Activated T-helper 17 cell treated with anti-CD3 and anti-CD28 coated beads, Interleukin-2, amount 50 U/mL, for 72 hours (primary cell): ENCODE results near the gene LRCH3. TPM values are rescaled to one million over a fixed set of nuclear protein-coding genes. Genes with fewer than 3 reads are reported as not detected.
A peak's percentile ranks its signal among the peaks of the same experiment; 100 is the strongest.

Source experiments
- ATAC-seq: fragments of 150-1000 bp; cut with Tn5 transposase; replicated peaks from 2 replicates; pipeline ENCODE4 v1.10.0; 2021; ENCODE audit warnings: mild to moderate bottlenecking, moderate library complexity
- H3K27ac Mint-ChIP-seq: one replicate; pipeline ENCODE4 v1.8.0; 2022; ENCODE audit warnings: mixed read lengths
- H3K27me3 Mint-ChIP-seq: one replicate; pipeline ENCODE4 v1.8.0; 2022; ENCODE audit warnings: mixed read lengths
- H3K36me3 Mint-ChIP-seq: one replicate; pipeline ENCODE4 v1.8.0; 2022; ENCODE audit warnings: low read depth, mild to moderate bottlenecking, mixed read lengths
- H3K4me1 Mint-ChIP-seq: one replicate; pipeline ENCODE4 v1.8.0; 2022; ENCODE audit warnings: mixed read lengths
- H3K4me3 Mint-ChIP-seq: one replicate; pipeline ENCODE4 v1.8.0; 2022; ENCODE audit warnings: mild to moderate bottlenecking, mixed read lengths
- H3K9me3 Mint-ChIP-seq: one replicate; pipeline ENCODE4 v1.8.0; 2022; ENCODE audit warnings: mixed read lengths
- total RNA-seq, 2 donors: library from RNA; stranded (reverse); gene quantifications; one replicate each; pipeline ENCODE4 v1.2.3, GENCODE V29; 2022

The LRCH3 gene
- total RNA-seq, 2 donors from 2014 or later, result 59.2 to 62.8 TPM

DNA sequence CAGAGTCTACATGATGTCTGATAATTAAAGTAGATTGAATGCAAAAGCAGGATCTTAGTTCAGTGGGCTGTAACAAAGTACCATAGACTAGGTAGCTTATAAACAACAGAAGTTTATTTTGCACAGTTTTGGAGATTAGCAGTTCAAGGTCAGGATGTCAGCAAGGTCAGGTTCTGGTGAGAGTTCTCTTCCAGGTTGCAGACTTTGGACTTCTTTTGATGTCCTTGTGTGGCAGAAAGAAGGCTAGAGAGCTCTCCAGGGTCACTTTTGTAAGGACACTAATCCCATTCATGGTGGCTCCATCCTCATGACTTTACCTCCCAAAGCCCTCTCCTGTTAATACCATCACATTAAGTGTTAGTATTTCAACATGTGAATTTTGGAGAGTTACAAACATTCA is 29.3 kb upstream of the LRCH3 start:
- Mint-ChIP-seq H3K36me3 (peaks cover 33% of the 10 kb centered on the region), H3K27me3 (no peaks in the 10 kb centered on the region), H3K9me3 (no peaks in the 10 kb centered on the region), H3K27ac (no peak overlapping the region), H3K4me1 (no peaks in the 10 kb centered on the region), H3K4me3 (no peak overlapping the region)
- no peak for ATAC-seq

- ATAC-seq, result no peak
- H3K9me3 Mint-ChIP-seq, result no peaks in the 10 kb centered on the region
- H3K36me3 Mint-ChIP-seq, result peaks cover 90% of the 10 kb centered on the region
- H3K4me1 Mint-ChIP-seq, result no peaks in the 10 kb centered on the region
- H3K27me3 Mint-ChIP-seq, result no peaks in the 10 kb centered on the region
- peak overlapping the region; percentile 3 for H3K27ac Mint-ChIP-seq
- H3K4me3 Mint-ChIP-seq, result no peak overlapping the region
These were observed 15.7 kb upstream of the LRCH3 start for GRCh38 chr3:197775317-197775716.

DNA sequence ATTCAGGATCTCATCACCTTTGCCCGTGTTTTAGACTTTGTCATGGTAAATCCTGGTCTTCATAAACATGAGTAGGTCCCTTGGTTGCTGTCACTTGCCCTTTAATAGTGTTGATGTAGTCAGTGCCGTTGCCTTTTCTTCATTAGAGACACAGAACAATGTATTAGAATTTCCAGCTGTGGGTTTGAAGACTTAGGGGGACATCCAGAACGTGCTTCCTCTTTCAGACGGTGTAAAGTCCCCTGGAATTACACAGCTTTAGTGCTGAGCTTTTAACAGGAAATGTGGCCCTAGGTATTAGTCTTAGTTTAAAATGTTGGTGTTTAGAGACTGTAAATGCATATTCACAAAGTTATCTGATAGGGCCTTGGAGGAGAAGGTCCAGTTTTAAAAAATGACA is 8.8 kb upstream of the LRCH3 start:
- Mint-ChIP-seq H3K36me3 (peaks cover 69% of the 10 kb centered on the region), H3K4me3 (no peak overlapping the region), H3K27me3 (no peaks in the 10 kb centered on the region), H3K9me3 (no peaks in the 10 kb centered on the region), H3K27ac (no peak overlapping the region), H3K4me1 (no peaks in the 10 kb centered on the region)
- no peak for ATAC-seq

GRCh38 chr3:197784019-197784585 is 7.0 kb upstream of the LRCH3 start:
- no peak overlapping the region for H3K27ac Mint-ChIP-seq
- H3K36me3 Mint-ChIP-seq, result peaks cover 51% of the 10 kb centered on the region
- no peak for ATAC-seq
- no peaks in the 10 kb centered on the region for H3K27me3 Mint-ChIP-seq
- no peaks in the 10 kb centered on the region for H3K4me1 Mint-ChIP-seq
- H3K9me3 Mint-ChIP-seq, result no peaks in the 10 kb centered on the region
- no peak overlapping the region for H3K4me3 Mint-ChIP-seq

- Mint-ChIP-seq H3K4me1 (peaks cover 4% of the 10 kb centered on the region), H3K4me3 (no peak overlapping the region), H3K27ac (no peak overlapping the region), H3K27me3 (no peaks in the 10 kb centered on the region), H3K9me3 (no peaks in the 10 kb centered on the region), H3K36me3 (peaks cover 32% of the 10 kb centered on the region)
- ATAC-seq, result no peak
These were observed 3.6 kb upstream of the LRCH3 start for GRCh38 chr3:197787412-197787811.

- ATAC-seq, result no peak
- Mint-ChIP-seq H3K36me3 (peaks cover 16% of the 10 kb centered on the region), H3K27me3 (no peaks in the 10 kb centered on the region), H3K27ac (no peak overlapping the region), H3K9me3 (no peaks in the 10 kb centered on the region), H3K4me1 (peaks cover 10% of the 10 kb centered on the region), H3K4me3 (no peak overlapping the region)
These were observed 1.7 kb upstream of the LRCH3 start for GRCh38 chr3:197789309-197789708.

GRCh38 chr3:197790033-197790432 is 1.0 kb upstream of the LRCH3 start:
- Mint-ChIP-seq H3K4me3 (peak overlapping the region; percentile 97), H3K4me1 (peaks cover 10% of the 10 kb centered on the region), H3K27ac (peak overlapping the region; percentile 98), H3K36me3 (peaks cover 13% of the 10 kb centered on the region), H3K27me3 (no peaks in the 10 kb centered on the region), H3K9me3 (no peaks in the 10 kb centered on the region)
- ATAC-seq, result no peak

DNA sequence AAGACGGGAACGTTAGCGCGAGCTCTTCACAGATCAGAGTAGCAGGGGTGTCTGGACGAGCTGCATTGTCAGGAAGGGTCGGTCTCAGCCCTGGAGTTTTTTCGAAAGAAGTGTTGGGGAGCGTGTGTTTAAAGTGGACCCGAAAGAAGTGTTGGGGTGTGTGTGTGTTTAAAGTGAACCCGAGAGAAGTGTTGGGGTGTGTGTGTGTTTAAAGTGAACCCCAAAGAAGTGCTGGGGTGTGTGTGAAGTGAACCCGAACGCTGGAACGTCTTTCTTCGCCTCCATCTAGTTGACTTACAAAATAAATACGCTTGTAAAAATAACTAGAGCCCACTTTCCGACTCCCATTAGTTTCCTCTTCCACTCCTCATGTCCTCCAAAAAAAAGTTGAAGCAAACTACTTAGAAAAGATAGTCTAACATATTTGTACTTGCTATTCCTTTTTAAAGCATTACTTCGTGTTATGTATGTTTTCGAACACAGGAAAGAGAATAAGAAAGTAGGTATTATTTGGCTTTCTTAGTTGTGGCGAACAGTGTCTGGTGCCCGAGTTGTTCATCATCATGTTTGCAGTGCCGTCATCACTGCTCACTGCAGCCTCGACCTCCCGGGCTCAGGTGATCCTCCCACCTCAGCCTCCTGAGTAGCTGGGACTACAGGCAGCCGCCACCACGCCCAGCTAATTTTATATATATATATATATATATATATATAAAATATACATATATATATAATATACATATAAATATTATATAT is 1.0 kb downstream of the LRCH3 start:
- Mint-ChIP-seq H3K4me3 (peak overlapping the region; percentile 97), H3K27ac (peak overlapping the region; percentile 98), H3K36me3 (peaks cover 13% of the 10 kb centered on the region), H3K9me3 (no peaks in the 10 kb centered on the region), H3K4me1 (peaks cover 18% of the 10 kb centered on the region), H3K27me3 (no peaks in the 10 kb centered on the region)
- ATAC-seq, result peak; percentile 42

DNA sequence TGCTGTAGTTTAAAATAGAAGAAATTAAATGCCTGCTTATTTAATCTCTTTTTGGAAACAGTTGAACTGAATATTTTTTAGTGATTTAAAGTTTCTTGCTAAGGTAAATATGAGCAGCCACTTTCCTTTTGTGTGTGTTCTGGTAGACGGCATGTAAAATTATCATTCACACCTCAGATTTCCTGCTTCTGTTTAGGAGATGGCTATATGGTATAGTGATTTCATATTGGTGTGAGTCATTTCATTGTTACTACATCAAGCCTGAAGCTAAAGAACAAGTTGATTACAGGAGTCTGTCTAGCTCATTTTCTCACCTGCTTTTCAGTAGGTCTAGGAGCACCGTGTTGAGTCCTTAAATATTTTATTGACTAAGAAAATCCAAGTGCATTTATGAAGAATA is 2.2 kb downstream of the LRCH3 start:
- peak overlapping the region; percentile 97 for H3K4me3 Mint-ChIP-seq
- H3K27me3 Mint-ChIP-seq, result no peaks in the 10 kb centered on the region
- peaks cover 13% of the 10 kb centered on the region for H3K36me3 Mint-ChIP-seq
- ATAC-seq, result peak; percentile 73
- H3K4me1 Mint-ChIP-seq, result peaks cover 25% of the 10 kb centered on the region
- peak overlapping the region; percentile 66 for H3K27ac Mint-ChIP-seq
- no peaks in the 10 kb centered on the region for H3K9me3 Mint-ChIP-seq

DNA sequence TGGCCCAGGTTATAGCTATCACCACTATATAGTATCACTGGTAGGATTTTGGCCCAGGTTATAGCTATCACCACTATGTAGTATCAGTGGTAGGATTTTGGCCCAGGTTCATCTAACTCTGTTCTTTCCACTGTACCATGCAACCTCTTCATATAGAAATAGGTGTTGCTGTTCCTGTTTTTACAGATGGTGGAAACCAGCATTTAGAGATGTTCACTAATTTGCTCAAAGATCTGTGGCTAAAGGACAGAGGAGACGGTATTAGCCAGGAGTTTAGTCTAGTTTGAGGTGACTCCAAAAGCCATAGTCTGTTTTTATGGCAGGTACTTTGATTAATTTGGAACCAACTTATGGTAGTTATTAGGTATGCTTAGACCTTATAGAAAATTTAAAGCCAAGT is 3.1 kb downstream of the LRCH3 start:
- no peaks in the 10 kb centered on the region for H3K27me3 Mint-ChIP-seq
- peaks cover 13% of the 10 kb centered on the region for H3K36me3 Mint-ChIP-seq
- peaks cover 34% of the 10 kb centered on the region for H3K4me1 Mint-ChIP-seq
- no peaks in the 10 kb centered on the region for H3K9me3 Mint-ChIP-seq
- no peak for ATAC-seq
- H3K4me3 Mint-ChIP-seq, result peak overlapping the region; percentile 97
- H3K27ac Mint-ChIP-seq, result no peak overlapping the region

DNA sequence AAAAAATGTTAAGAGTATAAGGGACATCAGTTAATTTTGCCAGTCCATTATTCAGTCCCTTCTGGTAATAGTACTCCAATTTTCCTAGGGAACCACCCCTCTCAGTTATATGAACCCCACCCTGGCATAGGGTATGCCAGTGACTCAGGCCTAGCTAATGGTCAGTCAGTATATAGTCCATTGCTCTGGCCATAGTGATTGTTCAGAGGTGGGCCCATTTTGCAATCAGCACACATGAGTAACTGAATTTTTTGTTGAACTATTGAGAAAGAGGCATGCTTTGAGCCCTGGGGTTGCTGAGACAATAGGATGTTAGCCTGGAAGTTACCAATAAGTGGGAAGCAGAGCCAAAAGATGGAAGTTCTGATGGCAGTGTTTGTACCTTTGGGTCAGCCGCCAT is 4.1 kb downstream of the LRCH3 start:
- H3K27me3 Mint-ChIP-seq, result no peaks in the 10 kb centered on the region
- no peaks in the 10 kb centered on the region for H3K9me3 Mint-ChIP-seq
- H3K27ac Mint-ChIP-seq, result no peak overlapping the region
- ATAC-seq, result no peak
- H3K4me3 Mint-ChIP-seq, result no peak overlapping the region
- peaks cover 13% of the 10 kb centered on the region for H3K36me3 Mint-ChIP-seq
- peaks cover 30% of the 10 kb centered on the region for H3K4me1 Mint-ChIP-seq

- Mint-ChIP-seq H3K27ac (no peak overlapping the region), H3K4me1 (peaks cover 33% of the 10 kb centered on the region), H3K27me3 (no peaks in the 10 kb centered on the region), H3K4me3 (no peak overlapping the region), H3K36me3 (peaks cover 8% of the 10 kb centered on the region), H3K9me3 (no peaks in the 10 kb centered on the region)
- ATAC-seq, result no peak
These were observed 5.0 kb downstream of the LRCH3 start for GRCh38 chr3:197796087-197796486.

GRCh38 chr3:197798863-197799262 is 7.8 kb downstream of the LRCH3 start:
- Mint-ChIP-seq H3K4me1 (peaks cover 46% of the 10 kb centered on the region), H3K4me3 (no peak overlapping the region), H3K27me3 (no peaks in the 10 kb centered on the region), H3K9me3 (no peaks in the 10 kb centered on the region), H3K36me3 (no peaks in the 10 kb centered on the region), H3K27ac (peak overlapping the region; percentile 54)
- ATAC-seq, result no peak

GRCh38 chr3:197800379-197800778 is 9.3 kb downstream of the LRCH3 start:
- H3K36me3 Mint-ChIP-seq, result no peaks in the 10 kb centered on the region
- H3K4me3 Mint-ChIP-seq, result no peak overlapping the region
- peaks cover 46% of the 10 kb centered on the region for H3K4me1 Mint-ChIP-seq
- H3K27ac Mint-ChIP-seq, result no peak overlapping the region
- no peaks in the 10 kb centered on the region for H3K9me3 Mint-ChIP-seq
- no peaks in the 10 kb centered on the region for H3K27me3 Mint-ChIP-seq
- no peak for ATAC-seq
